ENCODE data around the gene ATAD3A.
"Not testable (repeated sequence)": the region's sequence is repeated elsewhere in the genome, so short reads cannot be mapped to it uniquely, and the experiment has no call there.

ATAD3A gene

DNA sequence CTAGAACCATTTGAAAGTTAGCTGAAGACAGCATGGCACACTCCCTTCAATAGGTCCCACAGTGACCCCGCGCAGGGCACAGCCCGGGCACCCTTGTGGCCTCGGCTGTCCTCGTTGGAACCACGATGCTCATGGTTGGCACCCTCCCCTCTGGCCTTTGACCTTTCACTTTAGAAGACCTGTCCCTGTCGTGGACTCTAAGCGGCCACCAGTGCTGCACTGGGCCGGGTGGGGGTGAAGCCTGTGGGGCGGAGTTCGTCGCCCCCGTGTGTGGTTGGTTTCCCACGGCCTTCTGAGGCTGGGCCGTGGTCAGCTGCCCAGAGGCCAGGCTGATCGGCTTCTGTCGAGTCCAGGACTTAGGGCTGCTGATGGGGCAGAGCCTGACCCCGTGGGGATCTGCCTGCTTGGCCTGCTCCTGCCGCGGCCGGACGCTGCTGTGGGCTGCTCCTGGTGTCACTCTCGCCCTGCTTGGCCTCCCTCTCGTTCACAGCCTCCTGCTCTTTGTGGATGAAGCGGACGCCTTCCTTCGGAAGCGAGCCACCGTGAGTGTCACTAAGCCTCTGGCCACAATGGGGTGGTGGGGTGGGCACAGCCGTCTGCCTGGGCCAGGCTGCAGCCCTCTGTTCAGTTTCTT, 12.9 kb downstream of the ATAD3A start:
- not testable (repeated sequence) for DNase-seq

- DNase-seq: not testable (repeated sequence)
Measured at GRCh38 chr1:1526476-1526875, 14.5 kb downstream of the ATAD3A start.

DNA sequence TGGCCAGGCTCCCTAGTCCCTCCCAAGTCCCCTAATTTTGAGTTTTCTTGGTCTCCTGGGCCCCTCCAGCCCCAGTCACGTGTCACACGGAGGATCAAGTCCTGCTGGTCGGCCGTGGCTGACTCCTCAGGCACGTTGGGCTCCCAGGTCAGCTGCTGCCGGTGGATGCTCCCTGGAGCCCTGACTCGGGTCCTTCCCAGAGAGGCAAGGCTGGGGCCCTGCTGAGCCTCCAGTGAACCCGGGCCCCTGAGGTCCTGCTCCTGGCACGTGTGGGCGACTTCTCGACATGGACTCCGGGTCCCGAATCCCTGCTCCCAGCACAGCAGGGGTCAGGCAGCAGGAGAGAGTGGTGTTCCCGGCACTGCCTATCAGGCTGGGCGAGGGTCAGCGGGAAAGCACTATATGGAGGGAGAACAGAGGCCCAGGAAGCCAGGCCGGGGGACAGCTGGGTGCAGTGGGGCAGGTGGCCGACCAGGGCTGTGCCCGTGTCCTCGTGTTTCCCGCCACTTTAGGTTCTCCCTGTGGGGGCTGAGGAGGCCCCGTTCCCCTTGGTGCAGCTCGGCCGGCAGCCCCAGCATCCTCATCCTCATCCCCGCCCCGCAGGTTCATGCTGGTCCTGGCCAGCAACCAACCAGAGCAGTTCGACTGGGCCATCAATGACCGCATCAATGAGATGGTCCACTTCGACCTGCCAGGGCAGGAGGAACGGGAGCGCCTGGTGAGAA, 15.3 kb downstream of the ATAD3A start:
- no peak for DNase-seq

GRCh38 chr1:1528301-1529267, 16.6 kb downstream of the ATAD3A start:
- no peak for DNase-seq

- no peak for DNase-seq
Measured at GRCh38 chr1:1529321-1529720, 17.4 kb downstream of the ATAD3A start.

GRCh38 chr1:1529936-1530335, 18.0 kb downstream of the ATAD3A start:
- DNase-seq: no peak

DNA sequence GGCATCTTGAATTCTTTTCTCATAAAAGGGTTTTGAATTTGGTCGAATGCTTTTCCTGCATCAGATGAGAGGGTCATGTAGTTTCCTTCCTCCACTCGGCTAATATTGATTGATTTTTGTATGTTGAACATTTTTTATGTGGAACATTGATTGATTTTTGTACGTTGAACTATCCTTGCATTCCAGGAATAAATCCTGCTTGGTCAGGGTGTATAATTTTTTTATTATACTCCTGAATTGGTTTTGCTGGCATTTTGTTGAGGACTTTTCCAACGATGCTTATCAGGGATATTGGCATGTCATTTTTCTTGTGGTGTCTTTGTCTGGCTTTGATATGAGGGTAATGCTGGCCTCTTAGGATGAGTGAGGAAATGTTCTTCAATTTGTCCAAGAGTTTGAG, 20.0 kb downstream of the ATAD3A start:
- DNase-seq: no peak

DNA sequence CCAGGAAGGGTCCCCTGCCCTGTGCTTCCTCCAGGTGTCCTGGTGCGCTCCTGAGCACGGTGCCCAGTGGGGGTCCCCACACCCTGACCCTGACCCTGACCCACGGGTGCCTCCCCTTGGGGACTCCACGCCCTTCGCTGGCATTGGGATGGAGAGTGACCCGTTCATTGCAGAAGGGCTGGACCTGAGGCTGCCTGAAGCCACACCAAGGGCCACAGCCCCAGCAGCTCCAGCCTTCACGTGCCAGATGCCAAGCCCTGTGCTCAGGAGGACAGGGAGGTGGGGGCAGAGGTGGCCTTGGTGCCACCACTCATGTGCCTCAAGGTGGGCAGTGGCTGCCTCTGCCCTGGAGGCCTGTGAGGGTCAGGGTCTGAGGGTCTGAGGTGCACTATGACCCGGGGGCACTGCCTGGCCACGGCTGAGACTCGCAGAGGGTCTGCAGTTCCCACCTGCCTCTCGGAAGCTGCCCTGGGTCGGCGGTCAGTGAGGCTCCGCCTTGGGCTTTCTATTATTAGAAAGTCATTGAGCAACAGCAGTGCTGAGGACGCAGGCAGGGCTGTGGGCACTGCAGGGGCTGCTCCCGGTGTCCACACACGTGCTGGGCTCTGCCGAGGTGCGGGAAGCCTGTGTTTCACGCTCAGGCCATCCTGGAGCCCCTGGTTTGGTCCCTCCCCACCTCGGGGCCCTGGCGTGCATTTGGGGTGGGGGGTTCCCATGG, 21.4 kb downstream of the ATAD3A start:
- DNase-seq: not testable (repeated sequence)

- not testable (repeated sequence) for DNase-seq
Measured at GRCh38 chr1:1533894-1534291, 21.9 kb downstream of the ATAD3A start.

DNA sequence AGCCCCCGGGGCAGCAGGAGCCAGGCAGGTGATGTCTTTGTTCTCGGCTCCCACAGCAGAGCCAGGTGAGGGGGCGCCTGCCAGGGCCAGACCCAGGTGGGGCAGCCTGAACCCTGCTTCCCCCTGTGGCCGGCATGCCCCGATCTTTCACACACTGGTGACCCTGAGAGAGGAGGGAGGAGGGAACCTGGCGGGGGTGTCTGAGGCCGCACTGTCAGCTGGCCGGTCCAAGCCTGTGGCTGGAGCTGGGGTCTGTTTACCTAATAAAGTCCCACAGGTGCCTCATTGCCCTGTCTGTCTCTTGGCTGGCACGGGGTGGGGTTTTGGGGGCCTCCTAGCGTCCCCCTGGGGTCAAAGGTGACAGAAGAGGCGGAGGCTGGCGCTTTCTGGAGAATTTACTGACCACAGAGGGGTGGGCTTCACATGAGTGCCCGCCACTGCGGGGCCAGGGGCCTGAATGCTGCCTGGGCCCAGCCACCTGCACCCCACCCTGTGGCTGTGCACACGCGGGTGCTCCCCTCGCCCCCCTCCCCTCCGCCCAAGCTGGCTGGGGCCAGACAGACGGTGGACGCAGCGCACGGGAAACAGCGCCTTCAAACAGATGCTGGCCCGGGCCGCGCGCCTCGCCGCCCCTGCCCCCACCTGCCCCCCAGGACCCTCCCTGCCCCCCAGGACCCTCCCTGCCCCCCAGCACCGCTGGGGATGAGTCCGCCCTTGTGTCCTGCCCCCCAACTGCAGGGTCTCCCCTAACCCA, 22.6 kb downstream of the ATAD3A start:
- no peak for DNase-seq

DNA sequence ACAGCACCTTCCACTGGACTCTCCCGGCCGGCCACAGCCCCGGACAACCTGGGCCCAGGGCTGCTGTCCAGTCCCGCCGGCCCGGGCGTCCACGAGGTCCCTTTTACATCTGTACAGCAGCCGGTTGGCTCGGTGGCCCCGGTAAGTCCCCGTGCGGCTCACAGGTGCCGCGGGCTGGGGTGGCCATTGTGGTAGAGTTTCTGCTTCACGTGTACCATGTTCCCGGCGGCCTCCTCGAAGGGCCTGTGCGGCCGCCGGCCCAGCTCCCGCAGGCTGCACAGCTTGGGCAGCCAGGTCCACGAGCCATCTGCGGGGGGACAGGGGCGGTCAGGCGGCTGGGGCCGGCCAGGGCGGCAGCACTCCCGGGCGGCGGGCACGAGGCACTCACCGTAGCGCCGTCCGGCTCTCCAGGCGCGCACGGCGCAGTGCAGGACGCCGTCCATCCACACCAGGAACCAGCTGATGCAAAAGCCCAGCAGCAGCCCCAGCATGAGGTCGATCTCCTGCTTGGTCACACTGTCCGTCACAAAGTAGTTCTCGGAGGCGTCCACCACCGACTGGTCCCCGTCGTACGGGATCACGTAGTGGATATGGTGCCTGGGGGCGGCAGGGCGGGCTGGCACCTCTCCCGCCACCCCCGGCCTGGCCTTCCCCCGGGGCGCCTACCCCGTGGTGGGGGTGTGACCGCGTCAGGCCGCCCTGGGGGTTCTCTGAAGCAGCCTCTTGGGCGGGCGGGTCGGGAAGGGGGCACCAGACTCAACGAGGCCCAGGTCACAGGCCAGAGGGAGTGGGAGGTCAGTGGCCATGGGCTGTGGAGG, 23.4 kb downstream of the ATAD3A start:
- no peak for DNase-seq

DNA sequence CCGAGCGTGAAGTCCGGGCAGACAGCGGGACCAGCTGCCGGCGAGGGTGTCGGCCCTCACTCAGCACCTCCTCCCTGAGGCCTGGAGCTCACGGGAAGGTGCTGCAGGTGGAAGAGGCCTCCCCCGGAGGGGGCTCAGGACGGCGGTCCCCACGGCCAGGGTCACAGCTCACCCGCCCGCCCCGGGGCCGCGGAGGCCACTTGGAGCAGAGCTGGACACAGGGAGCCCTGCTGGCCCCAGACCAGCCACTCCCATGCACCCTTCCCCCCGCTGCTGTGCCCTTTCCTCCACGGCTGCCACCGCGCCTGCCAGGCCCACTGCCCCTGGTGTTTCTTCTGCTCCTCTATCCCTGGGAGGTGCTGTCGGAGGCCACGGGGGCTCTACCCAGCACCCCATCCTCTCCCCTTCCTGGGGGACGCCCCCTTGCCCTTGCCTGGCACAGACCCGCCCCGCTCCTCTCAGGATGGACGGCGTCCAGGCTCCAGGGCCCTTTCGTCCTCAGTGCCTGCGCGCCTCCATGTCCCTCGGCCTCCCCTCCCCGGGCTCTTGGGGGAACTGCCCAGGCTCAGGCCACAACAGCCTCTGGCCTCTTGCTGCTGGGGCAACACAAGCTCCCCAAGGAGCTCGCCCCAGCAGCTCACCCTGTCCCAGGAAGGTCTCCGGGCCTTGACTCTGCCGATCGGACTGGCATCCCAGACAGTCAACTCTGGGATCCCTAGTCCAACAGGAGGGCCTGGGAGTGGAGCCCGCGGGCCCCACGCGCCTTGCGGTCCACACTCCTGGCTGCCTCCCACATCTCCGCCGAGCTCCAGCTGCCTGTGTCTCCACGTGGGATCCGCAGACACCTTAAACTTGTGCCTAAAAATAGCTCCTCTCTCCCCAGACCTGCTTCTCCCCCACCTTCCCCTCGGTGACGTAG, 24.3 kb downstream of the ATAD3A start:
- no peak for DNase-seq

- no peak for DNase-seq
Measured at GRCh38 chr1:1536938-1537546, 25.1 kb downstream of the ATAD3A start.

DNA sequence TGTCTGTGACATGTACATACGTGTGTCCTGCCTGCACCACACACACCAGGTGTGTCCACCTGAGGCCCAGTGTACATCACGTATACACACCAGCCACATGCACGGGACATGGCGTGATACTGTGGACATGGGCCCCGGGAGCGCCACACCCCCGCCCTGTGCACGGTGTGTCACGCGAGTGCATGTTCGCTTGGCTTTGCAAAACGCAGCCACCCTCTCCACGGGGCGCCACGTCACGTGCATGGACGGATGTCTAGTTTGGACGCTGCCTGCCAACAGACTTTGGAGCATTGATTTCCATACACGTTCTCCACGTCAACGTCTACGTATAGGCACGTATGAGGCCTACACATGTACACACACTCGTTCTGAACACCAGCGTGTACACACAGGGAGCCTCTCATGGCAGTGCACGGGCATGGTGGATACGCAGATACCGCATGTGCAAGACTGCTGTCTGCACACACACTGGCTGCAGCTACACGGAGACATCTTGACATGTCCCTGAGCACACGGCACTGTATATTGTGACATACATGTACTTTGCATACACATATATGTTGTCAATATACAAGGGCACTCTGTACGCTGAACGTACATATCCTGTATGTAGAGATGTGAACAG, 25.8 kb downstream of the ATAD3A start:
- no peak for DNase-seq

- no peak for DNase-seq
Measured at GRCh38 chr1:1538334-1538733, 26.4 kb downstream of the ATAD3A start.

DNA sequence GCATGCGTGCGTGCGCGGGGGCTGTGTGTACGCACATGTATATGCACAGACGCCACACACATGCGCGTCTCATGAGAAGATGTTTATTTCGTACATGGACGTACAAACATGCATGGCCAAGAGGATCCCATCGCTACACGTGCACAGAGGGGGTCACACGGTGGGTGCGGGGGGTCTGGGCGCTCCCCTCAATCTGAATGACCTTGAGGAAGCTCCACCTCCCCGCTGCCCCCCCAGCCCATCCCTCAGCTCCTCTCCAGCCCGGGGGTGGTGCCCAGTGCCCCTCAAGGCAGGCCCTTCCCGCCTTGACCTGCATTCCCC, 27.0 kb downstream of the ATAD3A start:
- no peak for DNase-seq

- DNase-seq: no peak
Measured at GRCh38 chr1:1539310-1540089, 27.5 kb downstream of the ATAD3A start.

- no peak for DNase-seq
Measured at GRCh38 chr1:1540090-1540817, 28.3 kb downstream of the ATAD3A start, which contains the start of gene TMEM240. Gene TMEM240 (minus strand): TSS chr1:1540624. CDS start chr1:1540346, 278 bp downstream.

Measured in NCI-H524 (cell line).